Measurements from ENCODE around the gene AGPAT4. TPM values are rescaled to one million over a fixed set of nuclear protein-coding genes. Genes with fewer than 3 reads are reported as not detected.

The AGPAT4 gene
- total and polyA plus RNA-seq, 2 of the 4 experiments (the other 2 are of a cell fraction), result 3.6 to 3.8 TPM

GRCh38 chr6:161244725-161245124 lies 29.1 kb downstream of the AGPAT4 start:
- Histone ChIP-seq H4K91ac (ENCODE audit: insufficient read depth, low read depth, low read length) (no peak overlapping the region), H4K5ac (ENCODE audit: low read depth, low read length) (no peak overlapping the region), H3K27ac (ENCODE audit: insufficient read depth, low read length) (no peak overlapping the region), H3K56ac (ENCODE audit: extremely low read depth, insufficient read depth, low read length) (no peak overlapping the region), H2BK120ac (ENCODE audit: low read depth, low read length) (no peak overlapping the region), H2AK5ac (ENCODE audit: low read depth, low read length) (no peak overlapping the region), H3K23ac (ENCODE audit: low read depth, low read length) (no peak overlapping the region), H3K9me3 (ENCODE audit: control insufficient read depth, insufficient read depth, low read length) (no peaks in the 10 kb centered on the region), H3K79me1 (ENCODE audit: low read depth in 1 of 2, low read length in 2 of 2) (peaks cover 10 to 23% of the 10 kb centered on the region in 2 experiments; a peak in 3 of 4 replicates), H3K36me3 (ENCODE audit: control insufficient read depth, insufficient read depth, low read length) (no peaks in the 10 kb centered on the region), H4K20me1 (ENCODE audit: insufficient read depth, low read length) (no peaks in the 10 kb centered on the region), H3K9me1 (ENCODE audit: insufficient read depth, low read length) (peaks cover 3% of the 10 kb centered on the region; the same call in 1 of the 2 replicates), H3K9ac (ENCODE audit: low read depth, low read length) (no peak overlapping the region), H2BK15ac (ENCODE audit: low read depth, low read length) (no peak overlapping the region), H3K4me2 (ENCODE audit: low read depth, low read length) (no peak overlapping the region), H3K14ac (replicated peaks; ENCODE audit: low read depth, low read length) (no peak overlapping the region), H3K4me3 (ENCODE audit: insufficient read depth, low read depth, low read length) (no peak overlapping the region), H2BK20ac (ENCODE audit: low read depth, low read length) (no peak overlapping the region), H4K8ac (ENCODE audit: low read depth in 2 of 2, low read length in 2 of 2) (no peak overlapping the region), H3K4me1 (ENCODE audit: control insufficient read depth, insufficient read depth, low read length) (peaks cover 3% of the 10 kb centered on the region; the same call in 1 of the 2 replicates), H2AK9ac (replicated peaks; ENCODE audit: low read depth, low read length, poor library complexity) (no peak overlapping the region), H2AFZ (replicated peaks; ENCODE audit: low read length, poor library complexity) (no peak overlapping the region), H3K18ac (ENCODE audit: low read depth, low read length) (no peak overlapping the region), H3K27me3 (ENCODE audit: control insufficient read depth, insufficient read depth, low read length) (no peaks in the 10 kb centered on the region), H3K4ac (ENCODE audit: low read depth, low read length) (no peak overlapping the region), H2BK5ac (ENCODE audit: low read depth, low read length, poor library complexity, severe bottlenecking) (no peak overlapping the region)
- dilution Hi-C loops (cut with HindIII; ENCODE audit: low sequenced_read_pairs, unreplicated experiment) (no loop called here), intact Hi-C loops (cut with micrococcal nuclease) (no loop called here), in situ Hi-C loops (cut with MboI; ENCODE audit: low sequenced_read_pairs) (no loop called here)
- ATAC-seq (ENCODE audit: low read depth) (no peak), DNase-seq (no peak)
- ChIA-PET POLR2A (ENCODE audit: unreplicated experiment) (no interaction called here), CTCF (no interaction called here)
- no CpG with 5 or more reads among the region's 7 CpGs for WGBS, 2 experiments (ENCODE audit: extremely low coverage in 2 of 2, insufficient read length in 1 of 2)
- TF ChIP-seq, protein P1, sequence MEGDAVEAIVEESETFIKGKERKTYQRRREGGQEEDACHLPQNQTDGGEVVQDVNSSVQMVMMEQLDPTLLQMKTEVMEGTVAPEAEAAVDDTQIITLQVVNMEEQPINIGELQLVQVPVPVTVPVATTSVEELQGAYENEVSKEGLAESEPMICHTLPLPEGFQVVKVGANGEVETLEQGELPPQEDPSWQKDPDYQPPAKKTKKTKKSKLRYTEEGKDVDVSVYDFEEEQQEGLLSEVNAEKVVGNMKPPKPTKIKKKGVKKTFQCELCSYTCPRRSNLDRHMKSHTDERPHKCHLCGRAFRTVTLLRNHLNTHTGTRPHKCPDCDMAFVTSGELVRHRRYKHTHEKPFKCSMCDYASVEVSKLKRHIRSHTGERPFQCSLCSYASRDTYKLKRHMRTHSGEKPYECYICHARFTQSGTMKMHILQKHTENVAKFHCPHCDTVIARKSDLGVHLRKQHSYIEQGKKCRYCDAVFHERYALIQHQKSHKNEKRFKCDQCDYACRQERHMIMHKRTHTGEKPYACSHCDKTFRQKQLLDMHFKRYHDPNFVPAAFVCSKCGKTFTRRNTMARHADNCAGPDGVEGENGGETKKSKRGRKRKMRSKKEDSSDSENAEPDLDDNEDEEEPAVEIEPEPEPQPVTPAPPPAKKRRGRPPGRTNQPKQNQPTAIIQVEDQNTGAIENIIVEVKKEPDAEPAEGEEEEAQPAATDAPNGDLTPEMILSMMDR (conservative IDR thresholded peaks at IDR 0.05; ENCODE audit: low read depth, low read length), result no peak
- BruUV-seq (replicated peaks), result no TSS peak
